ENCODE measurements around the gene PRR12.

DNA sequence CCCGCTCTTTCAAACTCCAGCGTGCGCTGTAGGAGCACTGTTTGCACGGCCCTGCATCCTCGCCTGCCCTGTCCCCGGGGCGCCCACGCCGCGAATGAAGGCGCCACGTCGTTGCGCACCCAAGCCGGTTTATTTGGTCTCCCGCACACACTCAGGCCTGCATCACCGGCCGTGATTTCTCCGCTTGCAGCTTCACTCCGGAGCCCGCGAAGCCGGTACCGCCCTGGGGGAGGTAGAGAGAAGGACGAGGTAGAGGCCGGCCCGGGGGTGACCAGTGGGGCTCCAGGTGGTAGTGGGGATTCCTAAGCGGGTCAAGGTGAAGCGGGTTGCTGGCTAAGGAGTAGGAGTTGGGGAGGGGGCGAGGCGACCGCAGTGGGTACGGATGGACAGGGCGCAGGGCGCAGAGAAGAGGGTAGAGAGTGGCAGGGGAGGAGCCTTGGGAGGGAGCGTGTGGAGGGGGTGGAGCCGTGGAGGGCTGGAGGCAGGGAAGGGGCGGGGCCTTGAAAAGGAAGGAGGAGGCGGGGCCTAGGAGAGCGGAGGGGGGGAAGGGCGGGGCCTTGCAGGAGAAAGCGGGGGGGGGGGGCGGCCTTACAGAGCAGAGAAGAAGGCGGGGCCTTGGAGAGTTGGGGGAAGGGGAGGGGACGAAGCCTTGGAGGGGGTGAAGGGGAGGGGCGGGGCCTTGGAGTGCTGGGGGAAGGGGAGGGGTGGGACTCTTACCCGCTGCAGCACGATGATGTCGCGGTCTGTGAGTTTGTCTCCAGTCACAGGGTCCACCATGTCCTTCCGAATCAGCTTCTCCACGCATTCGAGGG is 35.2 kb upstream of the PRR12 start:
- no peak for TF ChIP-seq CTCF (IDR thresholded peaks at IDR 0.05; ENCODE audit: low read length)
- TF ChIP-seq EZH2 (optimal IDR thresholded peaks at IDR 0.05; ENCODE audit: low read depth, low read length), result no peak
